Parathyroid adenoma (tissue), 2 donors: ENCODE measurements around the gene RHOV.

ENCODE experiments used
- H2AFZ ChIP-seq: fragments of 300-600 bp; sonication (generic); one replicate; pipeline ENCODE4 v1.7.0; 2017; ENCODE audit warnings: antibody characterized with exemption, mild to moderate bottlenecking
- H3K27ac ChIP-seq: fragments of 300-600 bp; sonication (generic); one replicate; pipeline ENCODE4 v1.7.0; 2017
- H3K27me3 ChIP-seq: fragments of 300-600 bp; sonication (generic); one replicate; pipeline ENCODE4 v1.7.0; 2017; ENCODE audit warnings: low read length; ENCODE audit not compliant: control insufficient read depth, insufficient read depth
- H3K36me3 ChIP-seq: fragments of 300-600 bp; sonication (generic); one replicate; pipeline ENCODE4 v1.7.0; 2017; ENCODE audit warnings: low read length; ENCODE audit not compliant: control insufficient read depth, insufficient read depth
- H3K4me1 ChIP-seq: fragments of 300-600 bp; sonication (generic); one replicate; pipeline ENCODE4 v1.7.0; 2017; ENCODE audit warnings: control low read depth
- H3K4me2 ChIP-seq: fragments of 300-600 bp; sonication (generic); one replicate; pipeline ENCODE4 v1.7.0; 2017; ENCODE audit warnings: low read length
- H3K4me3 ChIP-seq: fragments of 300-600 bp; sonication (generic); one replicate; pipeline ENCODE4 v1.7.0; 2017; ENCODE audit warnings: low read depth, low read length
- H3K79me2 ChIP-seq: fragments of 300-600 bp; sonication (generic); one replicate; pipeline ENCODE4 v1.7.0; 2017; ENCODE audit warnings: control low read depth
- H3K9ac ChIP-seq: fragments of 300-600 bp; sonication (generic); one replicate; pipeline ENCODE4 v1.7.0; 2017; ENCODE audit warnings: mild to moderate bottlenecking
- H3K9me3 ChIP-seq: fragments of 300-600 bp; sonication (generic); one replicate; pipeline ENCODE4 v1.7.0; 2017; ENCODE audit warnings: low read length; ENCODE audit not compliant: control insufficient read depth
- CTCF ChIP-seq: fragments of 300-600 bp; sonication (generic); IDR thresholded peaks from one replicate; pipeline ENCODE4 v1.7.0; 2017; ENCODE audit warnings: antibody characterized with exemption, mild to moderate bottlenecking
- donor health status: primary hyperparathyroidism.

RHOV gene

GRCh38 chr15:40873694-40874561, at the start of gene RHOV:
TSS of gene RHOV (minus strand) at chr15:40874234. CDS start at chr15:40874139, 95 bp downstream.
- H3K4me1 ChIP-seq = no peaks in the 10 kb centered on the region
- H3K9ac ChIP-seq = no peak within 1 kb of the TSS
- H3K27ac ChIP-seq = no peak within 1 kb of the TSS
- peak within 1 kb of the TSS; percentile 63 for H3K4me2 ChIP-seq
- H3K27me3 ChIP-seq = no peaks in the 10 kb centered on the region
- peak; percentile 20 for TF ChIP-seq CTCF
- H3K36me3 ChIP-seq = no peaks in the 10 kb centered on the region
- no peaks in the 10 kb centered on the region for H3K9me3 ChIP-seq
- H2AFZ ChIP-seq = peak within 1 kb of the TSS; percentile 81
- H3K4me3 ChIP-seq = peak within 1 kb of the TSS; percentile 47
- H3K79me2 ChIP-seq = no peaks in the 10 kb centered on the region

GRCh38 chr15:40923551-40923950, 49.5 kb upstream of the RHOV start:
- H3K9me3 ChIP-seq = no peaks in the 10 kb centered on the region
- H3K4me2 ChIP-seq = no peak overlapping the region
- H3K27me3 ChIP-seq = peaks cover 5% of the 10 kb centered on the region
- no peaks in the 10 kb centered on the region for H3K4me1 ChIP-seq
- no peaks in the 10 kb centered on the region for H3K36me3 ChIP-seq
- TF ChIP-seq CTCF = no peak
- no peak overlapping the region for H3K27ac ChIP-seq
- no peak overlapping the region for H3K4me3 ChIP-seq
- H3K79me2 ChIP-seq = no peaks in the 10 kb centered on the region
- no peak overlapping the region for H2AFZ ChIP-seq
- no peak overlapping the region for H3K9ac ChIP-seq

- no peak overlapping the region for H3K4me3 ChIP-seq
- no peak overlapping the region for H3K9ac ChIP-seq
- no peaks in the 10 kb centered on the region for H3K36me3 ChIP-seq
- H3K4me1 ChIP-seq = no peaks in the 10 kb centered on the region
- TF ChIP-seq CTCF = no peak
- no peaks in the 10 kb centered on the region for H3K9me3 ChIP-seq
- no peak overlapping the region for H2AFZ ChIP-seq
- no peak overlapping the region for H3K27ac ChIP-seq
- H3K79me2 ChIP-seq = no peaks in the 10 kb centered on the region
- peaks cover 5% of the 10 kb centered on the region for H3K27me3 ChIP-seq
- H3K4me2 ChIP-seq = no peak overlapping the region
These were observed 48.6 kb upstream of the RHOV start for GRCh38 chr15:40922608-40923005.

- Histone ChIP-seq H3K27ac (no peak overlapping the region), H3K9me3 (no peaks in the 10 kb centered on the region), H3K36me3 (no peaks in the 10 kb centered on the region), H3K4me2 (no peak overlapping the region), H3K4me1 (no peaks in the 10 kb centered on the region), H2AFZ (no peak overlapping the region), H3K79me2 (no peaks in the 10 kb centered on the region), H3K27me3 (peaks cover 2% of the 10 kb centered on the region), H3K4me3 (no peak overlapping the region), H3K9ac (no peak overlapping the region)
- TF ChIP-seq CTCF = no peak
These were observed 48.0 kb upstream of the RHOV start for GRCh38 chr15:40921949-40922607.
